ENCODE measurements around the gene TEX13B.

The TEX13B gene

DNA sequence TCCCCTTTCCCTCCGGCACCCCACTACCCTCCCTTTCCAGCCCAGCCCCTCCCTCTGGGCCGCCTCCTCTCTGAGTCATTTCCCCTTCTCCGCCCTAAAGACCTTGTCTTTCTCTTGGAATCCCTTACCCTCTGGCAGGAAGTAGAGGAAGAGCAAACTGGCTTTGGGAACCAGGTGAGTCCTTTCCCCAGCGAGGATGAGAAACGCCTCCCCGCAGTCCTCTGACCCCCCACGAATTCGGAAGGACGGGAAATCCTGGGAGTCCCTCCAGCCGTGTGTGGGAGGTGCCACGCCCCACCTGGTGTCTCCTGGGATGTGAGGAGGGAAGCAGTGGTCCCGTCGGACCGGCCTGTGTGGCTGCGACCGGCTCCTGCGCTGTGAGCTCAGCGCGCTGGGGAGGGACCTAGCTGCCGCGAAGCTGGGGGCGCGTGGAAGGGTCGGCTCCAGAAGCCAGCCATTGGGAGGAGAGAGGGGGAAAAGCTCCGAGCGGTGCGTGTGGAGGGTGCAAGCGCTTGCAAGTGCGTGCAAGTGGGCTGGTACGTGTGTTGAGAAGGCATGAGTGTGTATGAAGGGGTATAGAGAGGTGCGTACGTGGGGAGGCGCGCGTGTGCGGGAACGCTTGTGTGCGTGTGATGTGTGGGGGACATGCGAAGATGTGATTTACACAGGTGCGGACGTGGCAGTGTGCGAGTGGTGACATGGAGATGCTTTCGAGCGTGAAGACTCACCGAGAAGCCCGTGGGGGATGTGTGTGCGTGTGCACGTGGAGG lies 46.3 kb downstream of the TEX13B start:
- DNase-seq (ENCODE audit: low read depth), result no peak

GRCh38 chrX:107935200-107935599 lies 47.0 kb downstream of the TEX13B start:
- DNase-seq (ENCODE audit: low read depth), result no peak

DNA sequence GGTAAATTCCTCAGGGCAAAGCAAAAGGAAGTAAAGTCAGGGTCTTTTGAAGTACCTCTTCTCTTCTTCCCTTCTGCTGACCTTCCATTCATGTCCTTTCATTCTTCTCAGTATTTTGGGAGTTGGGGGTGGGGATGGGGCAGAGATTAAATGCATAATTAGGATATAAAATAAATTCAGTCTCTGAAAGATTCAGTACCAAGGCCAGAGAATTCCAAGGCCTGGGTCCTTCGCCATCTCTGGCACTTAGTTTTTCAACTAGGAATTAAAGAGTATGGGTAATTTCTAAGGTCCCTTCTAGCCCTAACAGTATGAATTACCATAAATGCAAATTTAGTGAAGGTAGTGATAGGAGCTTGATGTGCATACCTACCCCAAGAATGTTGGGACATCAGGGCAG lies 47.9 kb downstream of the TEX13B start:
- DNase-seq (ENCODE audit: low read depth), result no peak

All from CMK (cell line).